ENCODE data around the gene WSB1. TPM values are rescaled to one million over a fixed set of nuclear protein-coding genes. Genes with fewer than 3 reads are reported as not detected.

WSB1 gene
- total and polyA plus RNA-seq, 2 experiments from 2014 or later: 101 to 108 TPM

- Mint-ChIP-seq H3K4me3 (no peak overlapping the region), H3K36me3 (ENCODE audit: low read depth) (peaks cover 7% of the 10 kb centered on the region; the same call in 1 of the 3 replicates), H3K27ac (no peak overlapping the region), H3K9me3 (no peaks in the 10 kb centered on the region; the same call in 2 of the 3 replicates), H3K27me3 (ENCODE audit: insufficient read depth, low read depth, poor library complexity) (peaks cover 9% of the 10 kb centered on the region), H3K4me1 (peaks cover 67% of the 10 kb centered on the region)
- no peaks in the 10 kb centered on the region for H4K20me1 ChIP-seq (replicated peaks; ENCODE audit: insufficient read depth)
- no peak overlapping the region for H2AFZ ChIP-seq
- no peak overlapping the region for H3K4me3 ChIP-seq
- peaks cover 3% of the 10 kb centered on the region; the same call in 1 of the 2 replicates for H3K9me2 ChIP-seq (ENCODE audit: insufficient read depth)
- ATAC-seq: no peak
- TF ChIP-seq CREB1 (CRISPR knock-in tag; IDR thresholded peaks at IDR 0.05; ENCODE audit: low read depth): no peak
- TF ChIP-seq ZNF331 (CRISPR knock-in tag; IDR thresholded peaks at IDR 0.05; ENCODE audit: low read depth): no peak
- peaks cover 28% of the 10 kb centered on the region for H3K4me1 ChIP-seq (ENCODE audit: insufficient read depth)
- H3K79me2 ChIP-seq (replicated peaks; ENCODE audit: insufficient read depth): no peaks in the 10 kb centered on the region
- H3F3A ChIP-seq (replicated peaks; ENCODE audit: low read depth): peaks cover 5% of the 10 kb centered on the region; the same call in 1 of the 2 replicates
- no peaks in the 10 kb centered on the region for H3K27me3 ChIP-seq (ENCODE audit: insufficient read depth)
- no peak for DNase-seq (ENCODE audit: low spot score)
- H3K27ac ChIP-seq (ENCODE audit: low read depth): no peak overlapping the region
- H3K4me2 ChIP-seq: no peak overlapping the region
- no peaks in the 10 kb centered on the region for H3K36me3 ChIP-seq (ENCODE audit: insufficient read depth)
These were observed 49.4 kb downstream of the WSB1 start for GRCh38 chr17:27343294-27343693.

GRCh38 chr17:27343977-27344607 is 50.2 kb downstream of the WSB1 start:
- H3K27ac ChIP-seq (ENCODE audit: low read depth): peak overlapping the region; percentile 99
- H3K4me3 ChIP-seq: peak overlapping the region; percentile 48; the same call in 1 of the 2 replicates
- H3K27ac Mint-ChIP-seq: peak overlapping the region; percentile 78
- peaks cover 24% of the 10 kb centered on the region for H3K4me1 ChIP-seq (ENCODE audit: insufficient read depth)
- H3K4me2 ChIP-seq: peak overlapping the region; percentile 69
- peaks cover 2% of the 10 kb centered on the region; the same call in 1 of the 2 replicates for H3K9me2 ChIP-seq (ENCODE audit: insufficient read depth)
- ATAC-seq: no peak
- H3K4me1 Mint-ChIP-seq: peaks cover 60% of the 10 kb centered on the region
- TF ChIP-seq, protein P1, sequence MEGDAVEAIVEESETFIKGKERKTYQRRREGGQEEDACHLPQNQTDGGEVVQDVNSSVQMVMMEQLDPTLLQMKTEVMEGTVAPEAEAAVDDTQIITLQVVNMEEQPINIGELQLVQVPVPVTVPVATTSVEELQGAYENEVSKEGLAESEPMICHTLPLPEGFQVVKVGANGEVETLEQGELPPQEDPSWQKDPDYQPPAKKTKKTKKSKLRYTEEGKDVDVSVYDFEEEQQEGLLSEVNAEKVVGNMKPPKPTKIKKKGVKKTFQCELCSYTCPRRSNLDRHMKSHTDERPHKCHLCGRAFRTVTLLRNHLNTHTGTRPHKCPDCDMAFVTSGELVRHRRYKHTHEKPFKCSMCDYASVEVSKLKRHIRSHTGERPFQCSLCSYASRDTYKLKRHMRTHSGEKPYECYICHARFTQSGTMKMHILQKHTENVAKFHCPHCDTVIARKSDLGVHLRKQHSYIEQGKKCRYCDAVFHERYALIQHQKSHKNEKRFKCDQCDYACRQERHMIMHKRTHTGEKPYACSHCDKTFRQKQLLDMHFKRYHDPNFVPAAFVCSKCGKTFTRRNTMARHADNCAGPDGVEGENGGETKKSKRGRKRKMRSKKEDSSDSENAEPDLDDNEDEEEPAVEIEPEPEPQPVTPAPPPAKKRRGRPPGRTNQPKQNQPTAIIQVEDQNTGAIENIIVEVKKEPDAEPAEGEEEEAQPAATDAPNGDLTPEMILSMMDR (conservative IDR thresholded peaks at IDR 0.05; ENCODE audit: low read depth in 2 of 2): no peak
- no peak for TF ChIP-seq ETS1 (IDR thresholded peaks at IDR 0.05)
- no peak for TF ChIP-seq STAT1 (IDR thresholded peaks at IDR 0.05; ENCODE audit: unreplicated experiment)
- TF ChIP-seq POLR2AphosphoS5 (IDR thresholded peaks at IDR 0.05; ENCODE audit: low read depth): no peak
- no peaks in the 10 kb centered on the region for H3K79me2 ChIP-seq (replicated peaks; ENCODE audit: insufficient read depth)
- H3K27me3 ChIP-seq (ENCODE audit: insufficient read depth): no peaks in the 10 kb centered on the region
- peaks cover 3% of the 10 kb centered on the region; the same call in 1 of the 2 replicates for H3F3A ChIP-seq (replicated peaks; ENCODE audit: low read depth)
- H3K9me3 Mint-ChIP-seq: no peaks in the 10 kb centered on the region; the same call in 2 of the 3 replicates
- no peak overlapping the region for H2AFZ ChIP-seq
- no peak for DNase-seq (ENCODE audit: low spot score)
- peaks cover 9% of the 10 kb centered on the region for H3K27me3 Mint-ChIP-seq (ENCODE audit: insufficient read depth, low read depth, poor library complexity)
- peaks cover 7% of the 10 kb centered on the region; the same call in 1 of the 3 replicates for H3K36me3 Mint-ChIP-seq (ENCODE audit: low read depth)
- H3K36me3 ChIP-seq (ENCODE audit: insufficient read depth): no peaks in the 10 kb centered on the region
- H3K4me3 Mint-ChIP-seq: peak overlapping the region; percentile 54; the same call in 2 of the 3 replicates
- no peaks in the 10 kb centered on the region for H4K20me1 ChIP-seq (replicated peaks; ENCODE audit: insufficient read depth)

All from GM23338 (cell line).